Keratinocyte (primary cell): ENCODE results near the gene OR4L1. TPM values are rescaled to one million over a fixed set of nuclear protein-coding genes. Genes with fewer than 3 reads are reported as not detected.

Experiments
- DNase-seq: peaks from one replicate; pipeline ENCODE4 v3.0.0-alpha.2; 2011; ENCODE audit warnings: low read depth, missing footprints, low spot score
- FAIRE-seq: peaks from 2 replicates; lab custom pipeline; 2011; peaks lifted over from hg19 to GRCh38; lab: Jason Lieb, UNC
- H2AFZ ChIP-seq: 2 replicates; pipeline ENCODE4 v1.6.0; 2012; ENCODE audit warnings: low read length, control low read depth, inconsistent platforms; ENCODE audit not compliant: control insufficient read depth
- H3K27ac ChIP-seq: 2 replicates; pipeline ENCODE4 v1.5.1; 2011; ENCODE audit warnings: low read length; ENCODE audit not compliant: control insufficient read depth, insufficient read depth
- H3K27me3 ChIP-seq: 3 replicates; pipeline ENCODE4 v1.6.0; 2011; ENCODE audit warnings: low read length; ENCODE audit not compliant: control insufficient read depth, insufficient read depth; ENCODE audit errors: extremely low read depth
- H3K36me3 ChIP-seq, 2 experiments: 2 replicates in 1 of 2; 3 replicates in 1 of 2; pipeline ENCODE4 v1.5.1; 2011; ENCODE audit warnings: low read length in 2 of 2, mild to moderate bottlenecking in 1 of 2; ENCODE audit not compliant: control insufficient read depth in 2 of 2, insufficient read depth in 2 of 2; ENCODE audit errors: extremely low read depth in 1 of 2
- H3K4me1 ChIP-seq: 3 replicates; pipeline ENCODE4 v1.5.1; 2011; ENCODE audit warnings: low read length; ENCODE audit not compliant: control insufficient read depth, insufficient read depth; ENCODE audit errors: extremely low read depth
- H3K4me2 ChIP-seq: 3 replicates; pipeline ENCODE4 v1.6.0; 2011; ENCODE audit warnings: low read depth, low read length; ENCODE audit not compliant: control insufficient read depth, insufficient read depth; ENCODE audit errors: extremely low read depth
- H3K4me3 ChIP-seq, 3 experiments: fragments of 200-600 bp in 1 of 3; sonication (generic) in 1 of 3; 2 replicates in 2 of 3; 3 replicates in 1 of 3; pipeline ENCODE4 v1.5.1; 2011 to 2016; ENCODE audit warnings: low read length in 3 of 3, mild to moderate bottlenecking in 3 of 3, control low read depth in 2 of 3, inconsistent platforms in 1 of 3, low read depth in 1 of 3, mixed read lengths in 1 of 3, mixed run types in 1 of 3, moderate library complexity in 1 of 3; ENCODE audit not compliant: control insufficient read depth in 2 of 3, insufficient read depth in 2 of 3; ENCODE audit errors: extremely low read depth in 1 of 3
- H3K79me2 ChIP-seq: 2 replicates; pipeline ENCODE4 v1.6.0; 2012; ENCODE audit warnings: low read length; ENCODE audit not compliant: control insufficient read depth, insufficient read depth
- H3K9ac ChIP-seq: 3 replicates; pipeline ENCODE4 v1.6.0; 2011; ENCODE audit warnings: low read length; ENCODE audit not compliant: control insufficient read depth, insufficient read depth; ENCODE audit errors: extremely low read depth
- H3K9me1 ChIP-seq: 3 replicates; pipeline ENCODE4 v1.6.0; 2011; ENCODE audit warnings: low read length; ENCODE audit not compliant: control insufficient read depth, insufficient read depth; ENCODE audit errors: extremely low read depth
- H3K9me3 ChIP-seq: 2 replicates; pipeline ENCODE4 v1.5.1; 2012; ENCODE audit warnings: low read depth, low read length; ENCODE audit not compliant: control insufficient read depth
- H4K20me1 ChIP-seq: 3 replicates; pipeline ENCODE4 v1.6.0; 2011; ENCODE audit warnings: low read length; ENCODE audit not compliant: control insufficient read depth, insufficient read depth; ENCODE audit errors: extremely low read depth
- EZH2 ChIP-seq: IDR thresholded peaks from one replicate; pipeline ENCODE4 v1.6.1; 2012; ENCODE audit warnings: inconsistent platforms, mild to moderate bottlenecking, low read length, moderate library complexity
- dilution Hi-C: fragments of 300-500 bp; cut with MboI; formaldehyde crosslinking; loops from one replicate; pipeline ENCODE4 v1.7.0; 2020; ENCODE audit warnings: low sequenced_read_pairs; ENCODE audit not compliant: extremely low pct_ligation_motif_present
- polyA plus RNA-seq, 5 experiments: library from polyadenylated mRNA; depleted of rRNA in 3 of 5; stranded (reverse) in 3 of 5; stranded (forward) in 1 of 5; unstranded in 1 of 5; fragments of >200 nt; gene quantifications; 1 replicate in 1 of 5; 2 replicates in 3 of 5; 3 replicates in 1 of 5; pipeline versions ENCODE4 v1.2.1 to v1.2.3, GENCODE V29; 2011 to 2012; ENCODE audit warnings: missing spikeins in 2 of 5, low read depth in 1 of 5, low replicate concordance in 1 of 5
- TF ChIP-seq, protein P1 (sequence below), 3 experiments: IDR thresholded peaks in 1 of 3; conservative IDR thresholded peaks in 1 of 3; optimal IDR thresholded peaks in 1 of 3; 2 replicates in 2 of 3; 3 replicates in 1 of 3; pipeline versions ENCODE3 to v1.5.1; 2011; ENCODE audit warnings: low read length in 3 of 3, mild to moderate bottlenecking in 3 of 3, moderate library complexity in 2 of 3, control low read depth in 1 of 3, inconsistent platforms in 1 of 3; ENCODE audit not compliant: insufficient read depth in 2 of 3; ENCODE audit errors: extremely low read depth in 1 of 3

The OR4L1 gene
- polyA plus RNA-seq, 1 donor (not counting 4 experiments of a cell fraction or from before 2014, with no cell fraction given) = not detected

DNA sequence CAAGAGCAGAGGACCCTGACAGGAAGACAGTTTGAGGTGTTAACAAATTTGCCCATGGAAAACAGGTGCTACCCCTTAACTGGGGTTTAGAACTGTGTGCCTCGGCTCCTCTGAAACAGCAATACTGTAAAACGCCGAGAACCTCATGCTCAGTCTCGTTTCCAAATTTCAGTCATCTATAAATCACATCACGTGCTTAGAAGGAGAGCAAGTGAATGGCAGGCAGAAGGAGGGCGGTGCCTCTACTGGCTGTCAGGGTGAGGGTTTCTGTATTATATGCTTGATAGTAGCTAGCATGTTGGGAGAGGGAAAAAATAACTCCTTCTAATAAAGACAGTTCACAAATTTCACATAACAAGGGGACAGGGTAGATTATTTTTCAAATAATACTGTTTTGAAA lies 28.8 kb upstream of the OR4L1 start:
- Histone ChIP-seq H3K27ac (no peak overlapping the region), H3K9me1 (no peaks in the 10 kb centered on the region), H3K4me3 (no peak overlapping the region), H2AFZ (no peak overlapping the region), H3K9me3 (peaks cover 8% of the 10 kb centered on the region), H3K27me3 (no peaks in the 10 kb centered on the region), H3K79me2 (no peaks in the 10 kb centered on the region), H3K36me3 (no peaks in the 10 kb centered on the region), H3K9ac (no peak overlapping the region), H3K4me1 (no peaks in the 10 kb centered on the region), H3K4me2 (no peak overlapping the region), H4K20me1 (no peaks in the 10 kb centered on the region)
- no peak for TF ChIP-seq EZH2
- TF ChIP-seq, protein P1, sequence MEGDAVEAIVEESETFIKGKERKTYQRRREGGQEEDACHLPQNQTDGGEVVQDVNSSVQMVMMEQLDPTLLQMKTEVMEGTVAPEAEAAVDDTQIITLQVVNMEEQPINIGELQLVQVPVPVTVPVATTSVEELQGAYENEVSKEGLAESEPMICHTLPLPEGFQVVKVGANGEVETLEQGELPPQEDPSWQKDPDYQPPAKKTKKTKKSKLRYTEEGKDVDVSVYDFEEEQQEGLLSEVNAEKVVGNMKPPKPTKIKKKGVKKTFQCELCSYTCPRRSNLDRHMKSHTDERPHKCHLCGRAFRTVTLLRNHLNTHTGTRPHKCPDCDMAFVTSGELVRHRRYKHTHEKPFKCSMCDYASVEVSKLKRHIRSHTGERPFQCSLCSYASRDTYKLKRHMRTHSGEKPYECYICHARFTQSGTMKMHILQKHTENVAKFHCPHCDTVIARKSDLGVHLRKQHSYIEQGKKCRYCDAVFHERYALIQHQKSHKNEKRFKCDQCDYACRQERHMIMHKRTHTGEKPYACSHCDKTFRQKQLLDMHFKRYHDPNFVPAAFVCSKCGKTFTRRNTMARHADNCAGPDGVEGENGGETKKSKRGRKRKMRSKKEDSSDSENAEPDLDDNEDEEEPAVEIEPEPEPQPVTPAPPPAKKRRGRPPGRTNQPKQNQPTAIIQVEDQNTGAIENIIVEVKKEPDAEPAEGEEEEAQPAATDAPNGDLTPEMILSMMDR (optimal IDR thresholded peaks at IDR 0.05 in 1 of 3, IDR thresholded peaks at IDR 0.05 in 1 of 3, conservative IDR thresholded peaks at IDR 0.05 in 1 of 3; ENCODE audit: extremely low read depth in 1 of 3, insufficient read depth in 2 of 3, low read length in 3 of 3) = no peak
- DNase-seq (no peak), FAIRE-seq (no peak)
- dilution Hi-C loops = no loop called here

DNA sequence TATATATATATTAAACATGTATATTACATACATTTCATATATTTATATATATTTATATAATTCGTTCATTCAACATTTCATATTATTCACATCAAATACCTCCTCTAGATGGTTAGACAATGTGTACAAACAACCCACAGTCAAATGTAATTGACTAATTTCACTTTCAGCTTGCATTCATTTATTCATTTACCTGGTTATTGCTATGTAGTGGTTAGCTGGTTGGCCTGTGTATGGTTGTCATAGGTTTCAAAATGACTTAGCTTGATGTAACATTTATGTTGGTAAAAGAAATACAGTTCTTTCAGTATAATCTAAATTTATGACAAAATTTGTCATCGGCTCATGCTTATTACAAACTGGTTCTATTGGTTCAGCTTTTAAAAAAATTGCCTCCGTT lies 24.4 kb upstream of the OR4L1 start:
- Histone ChIP-seq H3K79me2 (no peaks in the 10 kb centered on the region), H3K27me3 (no peaks in the 10 kb centered on the region), H3K9me3 (peaks cover 5% of the 10 kb centered on the region), H3K4me2 (no peak overlapping the region), H3K9me1 (no peaks in the 10 kb centered on the region), H3K4me3 (no peak overlapping the region), H3K9ac (no peak overlapping the region), H2AFZ (no peak overlapping the region), H3K27ac (no peak overlapping the region), H4K20me1 (no peaks in the 10 kb centered on the region), H3K36me3 (no peaks in the 10 kb centered on the region), H3K4me1 (no peaks in the 10 kb centered on the region)
- DNase-seq (no peak), FAIRE-seq (no peak)
- dilution Hi-C loops = no loop called here
- TF ChIP-seq EZH2 = no peak
- TF ChIP-seq, protein P1 (optimal IDR thresholded peaks at IDR 0.05 in 1 of 3, IDR thresholded peaks at IDR 0.05 in 1 of 3, conservative IDR thresholded peaks at IDR 0.05 in 1 of 3; ENCODE audit: extremely low read depth in 1 of 3, insufficient read depth in 2 of 3, low read length in 3 of 3) = no peak
